ENCODE measurements around the gene SMS. TPM values are rescaled to one million over a fixed set of nuclear protein-coding genes. Genes with fewer than 3 reads are reported as not detected.
A peak's percentile ranks its signal among the peaks of the same experiment; 100 is the strongest.

Gene SMS
- polyA plus RNA-seq, 1 donor (not counting 4 experiments of a cell fraction or from before 2014, with no cell fraction given), result 142 TPM

GRCh38 chrX:21975812-21976211, 35.3 kb downstream of the SMS start:
- no peak overlapping the region for H3K4me2 ChIP-seq (ENCODE audit: control insufficient read depth, extremely low read depth, insufficient read depth, low read depth, low read length)
- dilution Hi-C loops (cut with MboI; ENCODE audit: extremely low pct_ligation_motif_present, low sequenced_read_pairs), result no loop called here
- no peaks in the 10 kb centered on the region for H3K27me3 ChIP-seq (ENCODE audit: control insufficient read depth, extremely low read depth, insufficient read depth, low read length)
- no peak overlapping the region for H2AFZ ChIP-seq (ENCODE audit: control insufficient read depth, low read length)
- peaks cover 14% of the 10 kb centered on the region for H3K4me1 ChIP-seq (ENCODE audit: control insufficient read depth, extremely low read depth, insufficient read depth, low read length)
- FAIRE-seq, result no peak
- no peak overlapping the region for H3K9ac ChIP-seq (ENCODE audit: control insufficient read depth, extremely low read depth, insufficient read depth, low read length)
- DNase-seq (ENCODE audit: low read depth, low spot score), result no peak
- no peak overlapping the region for H3K4me3 ChIP-seq (ENCODE audit: control insufficient read depth in 2 of 3, extremely low read depth in 1 of 3, insufficient read depth in 2 of 3, low read depth in 1 of 3, low read length in 3 of 3)
- peaks cover 7 to 13% of the 10 kb centered on the region in 2 experiments for H3K36me3 ChIP-seq (ENCODE audit: control insufficient read depth in 2 of 2, extremely low read depth in 1 of 2, insufficient read depth in 2 of 2, low read length in 2 of 2)
- no peaks in the 10 kb centered on the region for H3K9me3 ChIP-seq (ENCODE audit: control insufficient read depth, low read depth, low read length)
- TF ChIP-seq EZH2 (IDR thresholded peaks at IDR 0.05; ENCODE audit: low read length), result no peak
- peak in 2 of 3 experiments; percentile 23 to 30 for TF ChIP-seq CTCF (optimal IDR thresholded peaks at IDR 0.05 in 1 of 3, IDR thresholded peaks at IDR 0.05 in 1 of 3, conservative IDR thresholded peaks at IDR 0.05 in 1 of 3; ENCODE audit: extremely low read depth in 1 of 3, insufficient read depth in 2 of 3, low read length in 3 of 3)
- no peak overlapping the region for H3K27ac ChIP-seq (ENCODE audit: control insufficient read depth, insufficient read depth, low read length)
- peaks cover 4% of the 10 kb centered on the region for H3K79me2 ChIP-seq (ENCODE audit: control insufficient read depth, insufficient read depth, low read length)
- no peaks in the 10 kb centered on the region for H4K20me1 ChIP-seq (ENCODE audit: control insufficient read depth, extremely low read depth, insufficient read depth, low read length)
- H3K9me1 ChIP-seq (ENCODE audit: control insufficient read depth, extremely low read depth, insufficient read depth, low read length), result no peaks in the 10 kb centered on the region

DNA sequence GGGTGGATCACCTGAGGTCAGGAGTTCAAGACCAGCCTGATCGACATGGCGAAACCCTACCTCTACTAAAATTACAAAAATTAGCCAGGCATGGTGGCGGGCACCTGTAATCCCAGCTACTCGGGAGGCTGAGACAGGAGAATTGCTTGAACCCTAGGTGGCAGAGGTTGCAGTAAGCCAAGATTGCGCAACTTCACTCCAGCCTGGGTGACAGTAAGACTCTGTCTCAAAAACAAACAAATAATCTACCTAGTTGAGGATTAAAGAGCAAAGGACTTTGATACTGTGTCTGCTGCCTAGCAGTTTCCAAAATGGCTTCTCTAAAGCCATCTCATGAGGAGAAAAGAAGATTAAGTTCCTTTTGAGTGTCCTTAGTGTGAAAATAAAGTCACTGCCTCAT, 37.8 kb downstream of the SMS start:
- H3K36me3 ChIP-seq (ENCODE audit: control insufficient read depth in 2 of 2, extremely low read depth in 1 of 2, insufficient read depth in 2 of 2, low read length in 2 of 2), result peaks cover 4 to 10% of the 10 kb centered on the region in 2 experiments
- no peaks in the 10 kb centered on the region for H4K20me1 ChIP-seq (ENCODE audit: control insufficient read depth, extremely low read depth, insufficient read depth, low read length)
- DNase-seq (ENCODE audit: low read depth, low spot score) (no peak), FAIRE-seq (no peak)
- H3K4me3 ChIP-seq (ENCODE audit: control insufficient read depth in 2 of 3, extremely low read depth in 1 of 3, insufficient read depth in 2 of 3, low read depth in 1 of 3, low read length in 3 of 3), result no peak overlapping the region
- H3K9me3 ChIP-seq (ENCODE audit: control insufficient read depth, low read depth, low read length), result no peaks in the 10 kb centered on the region
- TF ChIP-seq EZH2 (IDR thresholded peaks at IDR 0.05; ENCODE audit: low read length), result no peak
- TF ChIP-seq CTCF (optimal IDR thresholded peaks at IDR 0.05 in 1 of 3, IDR thresholded peaks at IDR 0.05 in 1 of 3, conservative IDR thresholded peaks at IDR 0.05 in 1 of 3; ENCODE audit: extremely low read depth in 1 of 3, insufficient read depth in 2 of 3, low read length in 3 of 3), result no peak
- H3K9ac ChIP-seq (ENCODE audit: control insufficient read depth, extremely low read depth, insufficient read depth, low read length), result no peak overlapping the region
- H3K4me1 ChIP-seq (ENCODE audit: control insufficient read depth, extremely low read depth, insufficient read depth, low read length), result peaks cover 10% of the 10 kb centered on the region
- H2AFZ ChIP-seq (ENCODE audit: control insufficient read depth, low read length), result no peak overlapping the region
- dilution Hi-C loops (cut with MboI; ENCODE audit: extremely low pct_ligation_motif_present, low sequenced_read_pairs), result no loop called here
- H3K4me2 ChIP-seq (ENCODE audit: control insufficient read depth, extremely low read depth, insufficient read depth, low read depth, low read length), result no peak overlapping the region
- no peaks in the 10 kb centered on the region for H3K79me2 ChIP-seq (ENCODE audit: control insufficient read depth, insufficient read depth, low read length)
- no peaks in the 10 kb centered on the region for H3K27me3 ChIP-seq (ENCODE audit: control insufficient read depth, extremely low read depth, insufficient read depth, low read length)
- no peaks in the 10 kb centered on the region for H3K9me1 ChIP-seq (ENCODE audit: control insufficient read depth, extremely low read depth, insufficient read depth, low read length)
- no peak overlapping the region for H3K27ac ChIP-seq (ENCODE audit: control insufficient read depth, insufficient read depth, low read length)
